HG03139 (cell line): ENCODE measurements around the gene PGM5.
A peak's percentile ranks its signal among the peaks of the same experiment; 100 is the strongest.
"Not testable (repeated sequence)": the region's sequence is repeated elsewhere in the genome, so short reads cannot be mapped to it uniquely, and the experiment has no call there.

Experiments
- ATAC-seq: cut with Tn5 transposase; IDR thresholded peaks from one replicate; pipeline ENCODE4 v1.9.1; 2021; ENCODE audit not compliant: unreplicated experiment

PGM5 gene

DNA sequence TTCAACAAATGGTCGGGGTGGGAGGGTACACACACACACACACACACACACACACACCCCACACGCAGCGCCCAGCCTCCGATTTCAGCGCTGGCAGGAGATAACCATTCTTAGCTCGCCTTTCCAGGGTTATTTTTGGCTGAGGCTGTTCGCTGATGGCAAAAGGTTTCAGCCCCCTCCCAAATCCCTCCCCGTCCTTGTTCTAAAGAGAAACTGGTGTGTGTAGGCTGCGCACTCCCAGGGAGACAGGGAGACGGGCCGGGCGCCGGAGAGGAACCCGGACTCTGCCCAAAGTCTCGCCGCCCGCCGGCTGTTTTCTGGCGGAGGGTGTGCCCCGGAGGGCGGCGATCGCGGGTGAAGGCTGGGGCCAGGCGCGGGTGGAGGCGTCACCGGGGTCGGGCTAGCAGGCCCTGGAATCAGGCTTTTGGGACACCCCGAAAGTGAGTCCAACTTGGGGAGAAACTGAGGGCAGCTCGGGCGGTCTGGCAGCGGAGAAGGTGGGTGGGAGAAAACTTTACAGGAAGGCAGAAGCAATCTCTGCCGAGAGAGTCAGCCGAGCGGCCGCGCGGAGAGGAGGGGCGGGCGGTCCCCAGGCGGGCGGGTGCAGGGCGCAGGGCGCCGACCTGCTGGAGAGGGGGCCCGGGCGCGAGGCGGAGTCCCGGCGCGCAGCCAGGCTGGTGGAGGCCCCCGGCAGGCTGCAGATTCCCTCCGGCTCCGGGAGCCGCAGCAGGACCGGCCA, at the start of gene PGM5:
PGM5 (plus strand) TSS at position 232 of the 739 bp plus-strand sequence. CDS start 517 bp downstream, outside the sequence.
- not testable (repeated sequence) for ATAC-seq

DNA sequence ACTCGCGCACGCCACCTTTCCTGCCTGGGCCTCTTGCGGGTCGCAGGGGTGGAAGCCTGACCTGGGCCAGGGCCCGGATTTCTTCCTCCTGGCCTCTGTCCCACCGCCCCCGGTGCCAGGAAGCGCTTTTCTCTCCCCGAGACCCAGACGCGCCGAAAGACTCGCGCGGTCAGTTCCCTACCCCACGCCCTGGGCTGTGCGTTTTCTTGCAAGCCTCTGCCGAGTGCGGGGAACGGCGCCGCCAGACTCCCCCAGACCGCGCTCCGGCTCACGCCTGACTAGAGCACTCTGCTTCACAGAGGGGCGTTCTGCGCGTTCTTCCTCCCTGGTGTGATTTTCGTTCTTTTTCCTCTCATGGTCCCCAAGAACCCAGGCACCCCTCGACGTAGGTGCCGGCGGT, 49.3 kb upstream of the PGM5 start:
- ATAC-seq, result not testable (repeated sequence)

DNA sequence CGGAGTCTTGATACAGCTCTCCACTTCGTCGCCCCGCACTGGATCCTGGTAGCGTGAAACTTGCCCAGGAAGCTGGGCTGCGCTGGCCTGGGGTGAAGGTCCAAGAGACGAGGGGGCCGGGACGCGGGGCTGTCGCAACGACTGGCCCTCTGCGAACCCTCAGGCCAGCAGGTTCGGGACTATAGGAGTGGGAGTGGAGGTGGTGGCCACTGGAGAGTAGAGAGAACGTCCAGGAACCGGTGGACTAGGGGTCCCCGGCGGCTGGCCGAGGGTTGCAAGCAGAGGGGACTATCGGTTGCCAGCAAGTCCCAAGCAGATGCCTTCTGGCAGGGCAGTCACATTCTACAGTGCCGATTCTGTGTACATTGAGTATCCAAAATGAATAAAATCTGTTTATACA, 48.8 kb upstream of the PGM5 start:
- not testable (repeated sequence) for ATAC-seq

DNA sequence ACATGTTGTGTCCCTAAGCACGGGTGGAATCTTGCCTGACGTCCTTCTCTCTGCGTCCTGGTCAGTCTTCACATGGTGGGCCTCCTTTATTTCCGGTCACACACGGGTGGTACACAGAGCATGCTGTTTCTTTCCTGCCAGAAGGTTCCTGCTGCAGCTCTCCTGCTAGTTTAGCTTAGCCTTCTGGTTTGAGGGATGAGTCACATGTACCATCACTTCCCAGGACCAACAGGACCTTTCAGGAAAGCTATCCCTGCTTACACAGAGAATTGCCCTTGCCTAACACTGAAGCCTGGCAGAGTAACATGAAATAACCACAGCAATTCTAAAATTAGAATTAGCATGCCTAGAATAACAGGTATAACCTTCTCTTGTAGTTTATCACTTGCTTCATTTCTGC, 45.2 kb upstream of the PGM5 start:
- not testable (repeated sequence) for ATAC-seq

DNA sequence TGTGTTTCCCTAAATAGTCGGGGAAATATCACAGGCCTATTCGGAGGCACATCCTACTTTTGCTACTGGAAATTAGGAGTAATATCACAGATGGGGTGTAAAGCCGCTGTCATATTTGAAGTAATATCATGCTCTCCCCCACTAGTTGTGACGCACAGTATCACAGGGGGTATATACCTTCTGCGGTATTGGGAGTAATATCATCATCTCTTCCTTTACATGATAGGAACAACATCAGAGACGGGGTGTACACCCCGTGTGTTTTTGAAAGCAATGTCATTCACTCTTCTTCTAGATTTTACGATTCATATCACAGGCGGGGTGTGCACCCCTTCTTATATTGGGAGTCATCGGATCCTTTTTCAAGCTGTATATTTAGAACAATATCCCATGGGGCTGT, 38.2 kb upstream of the PGM5 start:
- ATAC-seq, result not testable (repeated sequence)

DNA sequence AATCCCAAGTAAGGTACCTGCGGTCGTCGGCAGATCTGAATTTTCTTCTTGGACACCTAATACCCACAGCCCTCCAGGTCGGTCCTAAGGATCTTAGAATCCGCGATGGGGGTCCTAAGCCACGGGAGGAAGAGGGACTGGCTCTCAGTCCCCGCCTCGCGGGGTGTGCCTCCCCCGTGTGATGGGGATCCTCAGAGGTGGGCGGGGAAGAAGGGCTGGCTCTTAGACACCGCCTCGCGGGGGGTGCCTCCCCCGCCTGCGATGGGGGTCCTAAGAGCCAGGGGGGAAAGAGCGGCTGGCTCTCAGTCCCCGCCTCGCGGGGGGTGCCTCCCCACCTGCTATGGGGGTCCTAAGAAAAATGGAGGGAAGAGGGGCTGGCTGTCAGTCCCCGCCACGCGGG, 32.7 kb upstream of the PGM5 start:
- not testable (repeated sequence) for ATAC-seq

DNA sequence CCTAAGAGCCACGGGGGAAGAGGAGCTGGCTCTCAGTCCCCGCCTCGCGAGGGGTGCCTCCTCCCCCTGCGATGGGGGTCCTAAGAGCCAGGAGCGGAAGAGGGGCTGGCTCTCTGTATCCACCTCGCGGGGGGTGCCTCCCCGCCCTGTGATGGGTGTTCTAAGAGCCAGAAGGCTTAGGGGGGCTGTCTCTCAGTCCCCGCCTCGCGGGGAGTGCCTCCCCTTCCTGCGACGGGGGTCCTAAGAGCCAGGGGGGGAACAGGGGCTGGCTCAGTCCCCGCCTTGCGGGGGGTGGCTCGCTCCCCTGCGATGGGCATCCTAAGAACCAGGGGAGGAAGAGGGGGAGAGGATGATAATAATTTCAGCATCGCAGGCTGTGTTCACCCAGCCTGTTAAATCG, 31.9 kb upstream of the PGM5 start:
- not testable (repeated sequence) for ATAC-seq

DNA sequence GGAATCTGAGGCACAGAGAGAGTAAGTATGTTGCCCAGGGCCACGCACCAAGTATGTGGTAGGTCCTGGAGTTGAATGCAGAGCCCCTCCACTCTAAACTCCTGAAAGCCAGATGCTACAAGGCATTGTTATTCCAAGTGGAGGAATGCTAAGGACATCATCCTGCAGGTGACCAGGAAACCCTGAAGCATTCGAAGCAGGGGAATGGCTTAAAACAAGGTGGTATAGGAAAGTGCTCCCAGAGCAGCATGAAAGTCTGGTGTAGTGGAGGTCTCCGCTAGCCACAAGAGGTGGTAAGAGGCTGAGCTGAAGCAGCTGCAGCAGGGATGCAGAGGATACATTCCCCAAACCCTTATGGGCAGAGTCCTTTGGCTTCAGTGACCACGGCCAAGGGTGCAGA, 27.3 kb upstream of the PGM5 start:
- ATAC-seq, result not testable (repeated sequence)

DNA sequence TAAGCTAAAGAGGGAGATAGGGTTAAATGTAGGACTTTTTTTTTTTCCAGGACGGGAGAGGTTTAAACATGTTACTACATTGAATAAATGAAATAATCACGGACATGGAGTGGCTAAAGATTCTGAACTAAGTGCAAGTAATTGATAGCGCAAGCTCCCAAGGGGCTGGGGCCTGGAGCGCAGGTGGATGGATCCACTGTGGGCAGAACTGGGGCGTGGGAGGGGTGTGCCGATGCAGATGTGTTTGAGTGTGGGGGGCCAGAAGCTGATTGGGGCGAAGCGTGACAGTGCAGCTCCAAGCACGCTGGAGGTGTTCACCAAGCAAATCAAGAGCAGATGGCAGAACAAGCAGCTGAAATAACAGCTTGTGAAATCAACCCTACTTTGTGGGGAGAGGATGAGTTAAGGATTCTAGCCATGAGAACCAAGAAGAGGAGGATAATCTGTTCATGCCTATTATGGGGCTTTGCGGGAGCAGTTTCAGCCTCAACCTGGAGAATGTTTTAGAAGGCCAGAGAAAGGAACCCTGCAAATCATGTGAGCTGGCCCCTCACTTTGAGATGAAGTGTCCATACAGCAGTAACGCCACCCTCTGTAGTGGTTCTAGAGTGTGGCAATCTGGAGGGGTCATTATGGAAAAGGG, 25.8 kb upstream of the PGM5 start:
- ATAC-seq, result not testable (repeated sequence)

DNA sequence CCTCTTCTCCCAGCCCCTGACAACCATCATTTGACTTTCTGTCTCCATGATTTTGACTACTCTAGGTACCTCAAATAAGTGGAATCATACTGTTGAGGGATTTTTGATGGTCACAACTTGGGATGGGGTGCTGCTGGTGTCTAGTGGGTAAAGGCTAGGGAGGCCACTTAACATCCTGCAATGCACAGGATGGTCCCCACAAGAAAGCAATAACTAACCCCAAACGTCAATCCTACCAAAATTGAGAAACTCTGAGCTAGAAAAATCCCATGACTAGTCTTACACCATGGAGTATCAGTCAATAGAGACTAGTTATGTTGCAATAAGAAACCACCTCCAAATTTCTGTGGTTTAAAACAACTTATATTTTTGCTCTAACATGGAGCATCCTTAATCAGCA, 24.3 kb upstream of the PGM5 start:
- ATAC-seq, result not testable (repeated sequence)

DNA sequence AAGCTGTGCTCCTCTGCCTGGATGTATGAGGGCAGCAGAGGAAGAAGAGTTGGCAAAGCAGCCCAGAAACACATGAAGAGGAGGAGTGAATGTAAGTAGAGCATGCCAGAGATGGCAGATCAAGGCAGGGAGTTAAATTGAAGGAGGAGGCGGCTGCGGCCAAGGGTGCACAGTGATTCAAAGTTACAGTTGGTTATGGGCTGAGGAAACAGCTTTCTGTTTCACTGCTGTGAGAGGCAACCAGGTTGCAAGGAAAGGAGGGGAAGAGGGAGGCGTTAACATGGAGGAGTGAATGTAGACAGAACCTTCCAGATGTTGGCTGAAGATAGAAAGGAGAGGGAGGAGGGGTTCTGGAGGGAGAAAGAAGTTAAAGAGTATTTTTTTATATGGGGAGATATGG, 20.5 kb upstream of the PGM5 start:
- ATAC-seq, result not testable (repeated sequence)

DNA sequence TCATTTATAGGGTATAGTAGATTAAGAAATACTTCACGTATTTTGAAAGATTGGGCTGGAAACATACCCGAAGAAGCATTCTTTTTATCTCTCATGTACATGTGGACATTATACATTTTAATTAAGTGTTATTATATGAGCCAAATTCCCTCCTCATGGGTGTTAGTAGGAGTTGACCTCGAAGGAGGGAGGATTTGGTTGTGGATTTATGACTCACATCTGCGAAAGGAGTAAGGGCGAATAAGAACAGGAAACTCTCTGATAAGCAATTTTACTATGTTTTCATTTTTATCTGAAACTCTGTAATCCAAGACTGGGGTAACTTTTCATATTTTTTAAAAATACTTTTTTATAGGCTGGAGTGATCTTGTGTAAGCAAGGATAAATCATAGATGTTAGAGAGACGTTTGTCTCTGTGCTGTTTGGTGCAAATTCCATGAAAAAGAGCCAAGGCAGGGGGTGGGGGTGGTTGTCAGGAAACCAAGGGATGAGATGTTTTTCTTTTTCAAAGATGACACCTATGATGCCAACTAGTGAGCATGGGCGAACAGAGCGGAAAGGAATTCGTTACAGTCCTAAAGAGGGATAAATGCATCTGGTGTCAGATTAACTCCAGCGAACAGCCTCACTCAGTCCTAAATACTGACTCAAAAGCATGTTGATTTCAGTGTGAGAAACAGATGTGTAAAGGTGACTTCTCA, 19.6 kb upstream of the PGM5 start:
- not testable (repeated sequence) for ATAC-seq

DNA sequence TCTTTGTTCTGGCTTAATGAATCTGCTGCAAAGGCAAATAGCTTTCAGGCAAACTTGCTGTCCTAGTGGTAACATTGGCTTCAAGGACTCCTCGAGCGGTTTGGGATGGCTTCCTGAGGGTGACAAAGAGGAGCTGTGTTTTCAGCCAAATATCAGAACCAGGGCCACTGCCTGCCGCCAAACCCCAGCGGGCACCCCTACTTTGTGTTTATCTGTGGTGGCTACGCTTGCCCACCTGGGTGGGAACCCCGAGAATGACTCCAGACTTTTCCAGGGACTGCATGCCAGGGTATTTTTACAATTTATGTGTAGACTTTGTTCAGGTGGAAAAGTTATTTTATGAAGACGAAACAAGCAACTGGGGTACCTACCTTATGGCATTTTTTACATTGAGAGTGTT, 18.4 kb upstream of the PGM5 start:
- not testable (repeated sequence) for ATAC-seq

DNA sequence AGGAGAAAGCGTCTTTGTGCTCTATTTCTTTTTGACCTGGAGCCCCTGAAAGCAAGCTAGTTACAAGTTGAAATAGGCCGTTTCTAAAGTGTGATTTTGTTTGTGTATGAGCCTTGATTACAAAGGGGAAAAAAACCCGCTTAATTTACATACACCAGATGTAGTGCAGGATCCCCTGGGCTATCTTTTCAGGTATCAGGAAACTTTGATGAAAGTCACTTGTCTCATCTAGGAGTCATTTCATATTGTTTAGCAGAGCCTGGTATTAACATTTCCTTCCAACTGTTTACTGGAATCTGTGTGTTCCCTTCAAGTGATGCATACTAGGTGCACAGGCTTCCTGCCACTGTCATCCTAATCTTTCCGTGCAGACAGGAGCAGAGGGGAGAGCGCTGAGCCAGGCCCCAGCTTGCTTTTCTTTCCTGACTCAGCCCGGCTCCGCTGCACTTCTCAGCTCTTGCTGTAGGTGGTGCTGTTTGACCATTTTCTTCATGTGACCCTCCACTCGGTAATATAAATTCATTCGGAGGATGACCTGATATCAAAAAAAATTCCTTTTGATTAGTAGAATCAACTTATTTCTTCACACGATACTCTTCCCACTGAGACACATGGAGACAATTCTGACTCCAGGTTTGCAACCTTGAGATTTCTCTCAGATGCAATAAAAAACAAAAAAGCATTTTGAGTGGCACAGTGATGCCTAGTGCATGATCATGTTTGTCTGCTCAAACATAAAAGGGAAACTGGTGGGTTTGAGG, 14.0 kb upstream of the PGM5 start:
- ATAC-seq, result peak; percentile 72

DNA sequence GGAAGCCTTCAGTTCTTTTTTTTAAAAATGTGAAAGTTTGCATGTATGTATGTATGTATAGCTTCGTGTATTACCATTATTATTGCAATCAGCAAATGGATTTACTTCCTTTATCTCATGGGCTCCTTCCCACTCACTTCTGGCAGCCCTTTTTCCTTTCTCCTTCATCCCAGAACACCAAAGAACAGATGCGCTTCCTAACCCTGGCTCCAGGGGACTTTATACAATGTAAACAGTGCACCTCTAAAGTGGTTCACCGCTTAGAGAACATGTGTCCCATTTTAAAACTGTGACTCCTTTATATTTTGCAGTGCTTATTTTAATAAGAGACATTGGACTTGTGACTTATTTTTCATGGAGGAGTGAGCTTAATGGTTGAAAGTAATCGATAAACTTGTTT, 13.2 kb upstream of the PGM5 start:
- not testable (repeated sequence) for ATAC-seq

DNA sequence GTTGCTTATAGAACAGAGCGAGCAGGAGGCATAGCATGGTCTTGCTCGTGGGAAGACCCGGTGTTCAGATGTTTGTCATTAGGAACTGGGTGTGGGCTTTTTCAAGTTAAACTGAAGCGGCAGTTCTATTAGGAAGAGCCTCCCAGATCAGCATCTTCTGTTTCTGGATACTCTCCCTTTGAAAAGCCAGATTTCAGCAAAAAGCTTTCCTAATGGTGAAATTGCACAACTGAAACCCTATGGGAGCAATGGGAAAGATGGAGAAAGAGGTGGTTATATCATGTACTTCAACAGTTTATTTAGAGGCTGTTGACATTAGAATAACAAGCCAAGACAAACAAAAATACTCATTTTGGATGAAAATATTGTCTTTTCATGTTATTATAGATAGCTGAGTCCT, 12.4 kb upstream of the PGM5 start:
- ATAC-seq, result not testable (repeated sequence)

DNA sequence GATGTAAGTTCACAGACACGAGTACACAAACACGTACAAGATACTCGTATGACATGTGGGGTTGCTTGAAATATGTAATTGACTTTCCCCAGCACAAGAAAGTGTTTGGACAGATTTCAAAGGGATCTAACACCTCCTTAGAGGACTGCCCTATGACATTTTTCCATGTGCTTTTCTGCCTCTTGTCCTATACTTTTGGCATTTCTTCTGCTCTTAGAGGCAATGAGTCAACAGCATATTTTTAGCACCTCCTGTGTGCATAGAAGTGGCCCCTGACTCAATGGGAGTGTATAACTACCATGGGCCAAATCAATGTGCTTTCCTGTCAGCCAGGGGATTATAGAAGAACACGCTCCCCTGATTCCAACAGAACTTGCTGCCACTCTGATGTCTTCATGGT, 4.7 kb upstream of the PGM5 start:
- not testable (repeated sequence) for ATAC-seq

DNA sequence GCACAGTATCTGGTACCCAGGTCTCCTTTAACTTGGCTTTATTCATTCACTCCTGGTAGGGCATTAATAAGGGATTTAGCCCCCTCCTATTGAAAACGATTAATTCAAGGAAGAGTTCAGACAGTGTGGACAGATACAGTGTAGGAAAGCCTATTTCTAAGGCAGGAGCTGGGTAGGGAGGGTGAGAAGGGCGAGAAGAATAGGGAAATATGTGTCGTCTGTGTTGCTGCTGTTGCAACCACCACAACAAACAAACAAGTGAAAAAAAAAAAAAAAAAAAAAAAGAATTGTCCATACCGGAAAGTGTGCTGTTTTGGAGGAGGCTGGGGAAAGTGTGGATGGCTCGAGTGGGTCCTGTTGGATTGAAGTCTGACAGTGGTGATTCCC, 425 bp upstream of the PGM5 start:
- not testable (repeated sequence) for ATAC-seq

DNA sequence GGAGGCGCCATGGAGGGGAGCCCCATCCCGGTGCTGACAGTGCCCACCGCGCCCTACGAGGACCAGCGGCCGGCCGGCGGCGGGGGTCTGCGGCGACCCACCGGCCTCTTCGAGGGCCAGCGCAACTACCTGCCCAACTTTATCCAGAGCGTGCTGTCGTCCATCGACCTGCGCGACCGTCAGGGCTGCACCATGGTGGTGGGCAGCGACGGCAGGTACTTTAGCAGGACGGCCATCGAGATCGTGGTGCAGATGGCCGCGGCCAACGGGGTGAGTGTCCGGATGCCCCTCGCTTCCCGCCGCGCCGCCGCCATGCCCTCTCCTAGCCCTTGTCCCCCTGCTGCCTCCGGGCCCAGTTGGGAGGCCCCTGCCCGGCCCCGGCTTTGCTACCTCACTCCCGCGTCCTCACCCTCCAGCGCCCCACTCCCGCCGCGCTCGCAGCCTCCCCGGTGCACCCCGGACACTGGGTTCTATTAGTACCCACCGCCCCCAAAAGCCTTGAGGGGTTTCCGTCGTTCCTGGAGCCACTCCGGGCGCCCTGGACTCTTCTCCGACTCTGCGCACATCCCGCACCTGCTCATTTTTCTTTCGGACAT, 806 bp downstream of the PGM5 start:
- not testable (repeated sequence) for ATAC-seq

DNA sequence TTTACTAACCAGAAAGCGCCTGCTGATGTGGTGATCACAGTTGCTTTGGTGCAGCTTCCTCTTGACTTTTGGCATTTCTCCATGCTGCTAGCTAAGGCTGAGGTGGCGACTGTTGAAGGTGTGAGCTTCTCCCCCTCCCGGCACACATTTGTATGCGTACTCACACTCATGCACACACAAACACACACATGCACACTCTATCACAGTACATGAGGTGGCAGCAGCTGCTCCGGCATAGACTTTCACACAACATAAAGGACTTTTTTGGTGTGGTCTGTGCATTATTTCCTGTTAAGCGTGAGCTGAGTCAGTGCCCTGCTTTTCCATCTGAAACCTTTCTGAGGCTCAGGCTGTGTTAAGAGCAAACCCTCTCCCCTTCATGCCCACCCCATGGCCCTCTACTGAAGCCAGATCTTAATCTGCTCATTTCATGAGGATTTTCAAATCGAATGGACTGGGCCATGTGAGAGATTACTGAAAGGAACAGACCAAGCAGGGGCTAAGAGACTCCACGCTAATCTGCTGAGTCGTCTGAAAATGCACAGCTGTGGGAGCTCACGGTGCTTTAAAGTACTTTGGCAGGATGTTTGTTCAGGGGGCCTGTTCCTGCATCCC, 10.6 kb downstream of the PGM5 start:
- ATAC-seq, result peak; percentile 72
